Tibial nerve (tissue), 3 donors: ENCODE measurements around the gene CDH6.

ENCODE experiments used
- CTCF ChIP-seq, 5 experiments: fragments of 200-600 bp in 3 of 5; fragments of 450-650 bp in 2 of 5; sonication (generic) in 3 of 5; IDR thresholded peaks; one replicate each; pipeline ENCODE4 v1.5.1; 2016 to 2019; ENCODE audit warnings: antibody characterized with exemption in 5 of 5, mild to moderate bottlenecking in 3 of 5, moderate library complexity in 2 of 5
- POLR2A ChIP-seq, 2 donors: fragments of 450-650 bp; IDR thresholded peaks; one replicate each; pipeline ENCODE4 v1.6.1; 2017; ENCODE audit warnings: antibody characterized with exemption in 2 of 2, mild to moderate bottlenecking in 2 of 2, moderate library complexity in 2 of 2

DNA sequence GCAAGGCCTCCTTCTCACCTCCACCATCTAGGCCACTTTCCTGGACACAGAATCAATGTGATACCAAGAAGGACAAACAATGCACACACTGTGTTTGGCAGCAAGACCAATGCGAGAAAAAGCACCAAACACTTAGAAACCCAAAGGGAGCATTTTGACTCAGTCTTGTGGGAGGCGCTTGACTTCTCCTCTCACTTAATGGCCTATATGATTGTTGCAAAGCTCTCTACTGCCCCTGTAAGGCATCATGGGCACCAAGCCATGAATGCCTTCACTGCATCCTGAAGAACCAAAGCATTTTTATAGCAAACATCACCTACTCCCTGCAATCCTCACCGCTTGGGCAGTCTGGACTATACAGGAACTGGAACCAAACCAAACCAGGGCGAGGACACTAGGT lies 57.5 kb downstream of the CDH6 start:
- TF ChIP-seq CTCF (IDR thresholded peaks at IDR 0.05) (no peak), POLR2A (IDR thresholded peaks at IDR 0.05) (no peak)
